HTERT RPE-1 (cell line): Measurements from ENCODE around the gene SEMA3G.

Experiments
- in situ Hi-C: fragments of 300-500 bp; cut with MboI; formaldehyde crosslinking; loops from 4 replicates; pipeline ENCODE4 v1.14.3; 2020; ENCODE audit warnings: low sequenced_read_pairs

SEMA3G gene

GRCh38 chr3:52422669-52423068 lies 22.2 kb downstream of the SEMA3G start:
- in situ Hi-C loops = no loop called here

GRCh38 chr3:52420388-52420787 lies 24.5 kb downstream of the SEMA3G start:
- in situ Hi-C loops = no loop called here

GRCh38 chr3:52415800-52416199 lies 29.1 kb downstream of the SEMA3G start:
- in situ Hi-C loops = no loop called here

GRCh38 chr3:52408466-52408865 lies 36.4 kb downstream of the SEMA3G start:
- in situ Hi-C loops = no loop called here

GRCh38 chr3:52407779-52408178 lies 37.1 kb downstream of the SEMA3G start:
- in situ Hi-C loops = no loop called here

GRCh38 chr3:52406791-52407510 lies 38.0 kb downstream of the SEMA3G start:
- in situ Hi-C loops = no loop called here

GRCh38 chr3:52406231-52406661 lies 38.7 kb downstream of the SEMA3G start:
- in situ Hi-C loops = no loop called here

GRCh38 chr3:52405601-52406110 lies 39.2 kb downstream of the SEMA3G start:
- in situ Hi-C loops = no loop called here

- in situ Hi-C loops = no loop called here
Measured at GRCh38 chr3:52405066-52405465, 39.8 kb downstream of the SEMA3G start.

GRCh38 chr3:52404391-52404790 lies 40.5 kb downstream of the SEMA3G start:
- in situ Hi-C loops = no loop called here

GRCh38 chr3:52403955-52404354 lies 40.9 kb downstream of the SEMA3G start:
- in situ Hi-C loops = no loop called here

GRCh38 chr3:52403271-52403841 lies 41.5 kb downstream of the SEMA3G start:
- in situ Hi-C loops = no loop called here

GRCh38 chr3:52402706-52403270 lies 42.1 kb downstream of the SEMA3G start:
- in situ Hi-C loops = no loop called here

- in situ Hi-C loops = no loop called here
Measured at GRCh38 chr3:52402101-52402521, 42.8 kb downstream of the SEMA3G start.

- in situ Hi-C loops = no loop called here
Measured at GRCh38 chr3:52401551-52401950, 43.4 kb downstream of the SEMA3G start.

GRCh38 chr3:52401021-52401420 lies 43.9 kb downstream of the SEMA3G start:
- in situ Hi-C loops = no loop called here

- in situ Hi-C loops = no loop called here
Measured at GRCh38 chr3:52400275-52400793, 44.6 kb downstream of the SEMA3G start.

- in situ Hi-C loops = no loop called here
Measured at GRCh38 chr3:52399593-52399992, 45.3 kb downstream of the SEMA3G start.

GRCh38 chr3:52399131-52399530 lies 45.8 kb downstream of the SEMA3G start:
- in situ Hi-C loops = no loop called here

GRCh38 chr3:52398670-52399081 lies 46.2 kb downstream of the SEMA3G start:
- in situ Hi-C loops = no loop called here

GRCh38 chr3:52397676-52398399 lies 47.1 kb downstream of the SEMA3G start:
- in situ Hi-C loops = no loop called here
